Liver (tissue), 9 donors: ENCODE data around the gene STK39. TPM values are rescaled to one million over a fixed set of nuclear protein-coding genes. Genes with fewer than 3 reads are reported as not detected.

Experiments used
- DNase-seq: peaks from one replicate; pipeline ENCODE4 v3.0.0-alpha.2; 2017; ENCODE audit warnings: low spot score
- H3K27ac ChIP-seq, 2 donors: one replicate each; pipeline ENCODE4 v1.7.0; 2013; ENCODE audit warnings: inconsistent platforms in 2 of 2, low read length in 2 of 2, control low read depth in 1 of 2, low read depth in 1 of 2, mild to moderate bottlenecking in 1 of 2
- H3K27me3 ChIP-seq, 4 donors: one replicate each; pipeline versions ENCODE4 v1.6.1 to v1.7.0; 2013; ENCODE audit warnings: low read length in 3 of 4, inconsistent platforms in 1 of 4, mild to moderate bottlenecking in 1 of 4, moderate library complexity in 1 of 4; ENCODE audit not compliant: control insufficient read depth in 4 of 4, insufficient read depth in 4 of 4
- H3K36me3 ChIP-seq, 4 donors: one replicate each; pipeline versions ENCODE4 v1.6.1 to v1.7.0; 2013; ENCODE audit warnings: low read length in 3 of 4, mild to moderate bottlenecking in 3 of 4, low read depth in 1 of 4, moderate library complexity in 1 of 4; ENCODE audit not compliant: control insufficient read depth in 4 of 4, insufficient read depth in 3 of 4
- H3K4me1 ChIP-seq, 4 donors: one replicate each; pipeline versions ENCODE4 v1.6.1 to v1.7.0; 2013; ENCODE audit warnings: low read length in 3 of 4, mild to moderate bottlenecking in 3 of 4, moderate library complexity in 1 of 4; ENCODE audit not compliant: control insufficient read depth in 4 of 4, insufficient read depth in 4 of 4
- H3K4me3 ChIP-seq, 3 donors: one replicate each; pipeline versions ENCODE4 v1.6.1 to v1.7.0; 2013; ENCODE audit warnings: low read length in 3 of 3, control low read depth in 1 of 3, low read depth in 1 of 3, mild to moderate bottlenecking in 1 of 3
- H3K9ac ChIP-seq, 2 donors: one replicate each; pipeline ENCODE4 v1.7.0; 2013; ENCODE audit warnings: low read length in 2 of 2, mild to moderate bottlenecking in 2 of 2, moderate library complexity in 2 of 2, control low read depth in 1 of 2, low read depth in 1 of 2
- H3K9me3 ChIP-seq, 4 donors: one replicate each; pipeline versions ENCODE4 v1.6.1 to v1.7.0; 2013; ENCODE audit warnings: low read length in 3 of 4; ENCODE audit not compliant: control insufficient read depth in 4 of 4
- EGR1 ChIP-seq, 2 donors: IDR thresholded peaks; 2 replicates each; pipeline ENCODE4 v1.6.1; 2016 to 2018; ENCODE audit warnings: antibody characterized with exemption in 2 of 2, low read depth in 2 of 2
- FOXA1 ChIP-seq: IDR thresholded peaks from 2 replicates; pipeline ENCODE4 v1.6.1; 2016; ENCODE audit warnings: antibody characterized with exemption
- FOXA2 ChIP-seq: IDR thresholded peaks from 2 replicates; pipeline ENCODE4 v1.6.1; 2016; ENCODE audit warnings: antibody characterized with exemption
- JUND ChIP-seq, 2 donors: IDR thresholded peaks; 2 replicates each; pipeline ENCODE4 v1.6.1; 2016; ENCODE audit warnings: antibody characterized with exemption in 2 of 2
- NR2F2 ChIP-seq: IDR thresholded peaks from 2 replicates; pipeline ENCODE4 v1.6.1; 2016; ENCODE audit warnings: antibody characterized with exemption
- RAD21 ChIP-seq, 2 donors: IDR thresholded peaks; 2 replicates each; pipeline ENCODE4 v1.6.1; 2016; ENCODE audit warnings: antibody characterized with exemption in 2 of 2, mild to moderate bottlenecking in 2 of 2
- RXRA ChIP-seq, 2 donors: IDR thresholded peaks; 2 replicates each; pipeline ENCODE4 v1.6.1; 2017 to 2018; ENCODE audit warnings: antibody characterized with exemption in 2 of 2, mild to moderate bottlenecking in 1 of 2
- TAF1 ChIP-seq: conservative IDR thresholded peaks from 2 replicates; pipeline ENCODE4 v1.6.1; 2016; ENCODE audit warnings: antibody characterized with exemption, mild to moderate bottlenecking
- YY1 ChIP-seq: IDR thresholded peaks from 2 replicates; pipeline ENCODE4 v1.6.1; 2016; ENCODE audit warnings: antibody characterized with exemption, mild to moderate bottlenecking
- WGBS: extraction: QIAGEN DNeasy Blood & Tissue Kit; methylation state at CpG from one replicate; pipeline ENCODE4 v1.1.7; 2013; 5-methylcytosine and 5-hydroxymethylcytosine counted together
- polyA plus RNA-seq, 2 donors: library from polyadenylated mRNA; stranded (reverse) in 1 of 2; unstranded in 1 of 2; fragments of 200-250 nt in 1 of 2; fragments of >200 nt in 1 of 2; fragmentation: Nextera tagmentation in 1 of 2; extraction: Ambion mirVana in 1 of 2; gene quantifications; one replicate each; pipeline versions ENCODE4 v1.2.1 to v1.2.3, GENCODE V29; 2013 to 2015
- total RNA-seq, 2 donors: library from RNA; depleted of rRNA; stranded (reverse); fragments of >200 nt; gene quantifications; one replicate each; pipeline ENCODE4 v1.2.3, GENCODE V29; 2014
- TF ChIP-seq, protein P1 (sequence below): IDR thresholded peaks from 2 replicates; pipeline ENCODE4 v1.6.1; 2016; ENCODE audit warnings: antibody characterized with exemption
- TF ChIP-seq, protein P2 (sequence below): IDR thresholded peaks from 2 replicates; pipeline ENCODE4 v1.6.1; 2016; ENCODE audit warnings: antibody characterized with exemption
- TF ChIP-seq, protein P3 (sequence below): IDR thresholded peaks from 2 replicates; pipeline ENCODE4 v1.6.1; 2016; ENCODE audit warnings: antibody characterized with exemption
- TF ChIP-seq, protein P4 (sequence below): IDR thresholded peaks from 2 replicates; pipeline ENCODE4 v1.6.1; 2016; ENCODE audit warnings: antibody characterized with exemption, mild to moderate bottlenecking
- donor health status: healthy.
- donor health status: healthy.
- donor health status: healthy.
- donor health status: healthy.
- donor health status: healthy.

The STK39 gene
- total and polyA plus RNA-seq, 4 donors, result 0.29 to 1.8 (median 0.73) TPM

DNA sequence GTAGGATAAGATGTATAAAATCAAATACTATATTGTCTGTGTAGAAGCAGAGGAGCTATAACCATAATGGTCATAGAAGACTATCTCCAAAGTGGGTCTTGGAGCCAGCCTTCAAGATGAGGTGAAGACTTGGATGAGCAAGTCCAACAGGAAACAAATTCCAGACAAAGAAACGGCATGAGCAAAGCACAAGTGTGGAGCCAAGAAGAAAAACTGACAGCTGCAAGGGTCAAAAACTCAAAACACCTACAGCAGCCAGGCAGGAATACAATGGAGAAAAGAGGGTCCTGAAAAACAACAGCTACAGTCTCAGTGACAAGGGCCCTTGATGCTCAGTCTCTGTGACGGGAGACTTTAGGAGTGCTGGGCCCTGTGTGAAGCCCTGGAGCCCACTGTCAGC is 102.4 kb downstream of the STK39 start (continued):
- TF ChIP-seq, protein P1, sequence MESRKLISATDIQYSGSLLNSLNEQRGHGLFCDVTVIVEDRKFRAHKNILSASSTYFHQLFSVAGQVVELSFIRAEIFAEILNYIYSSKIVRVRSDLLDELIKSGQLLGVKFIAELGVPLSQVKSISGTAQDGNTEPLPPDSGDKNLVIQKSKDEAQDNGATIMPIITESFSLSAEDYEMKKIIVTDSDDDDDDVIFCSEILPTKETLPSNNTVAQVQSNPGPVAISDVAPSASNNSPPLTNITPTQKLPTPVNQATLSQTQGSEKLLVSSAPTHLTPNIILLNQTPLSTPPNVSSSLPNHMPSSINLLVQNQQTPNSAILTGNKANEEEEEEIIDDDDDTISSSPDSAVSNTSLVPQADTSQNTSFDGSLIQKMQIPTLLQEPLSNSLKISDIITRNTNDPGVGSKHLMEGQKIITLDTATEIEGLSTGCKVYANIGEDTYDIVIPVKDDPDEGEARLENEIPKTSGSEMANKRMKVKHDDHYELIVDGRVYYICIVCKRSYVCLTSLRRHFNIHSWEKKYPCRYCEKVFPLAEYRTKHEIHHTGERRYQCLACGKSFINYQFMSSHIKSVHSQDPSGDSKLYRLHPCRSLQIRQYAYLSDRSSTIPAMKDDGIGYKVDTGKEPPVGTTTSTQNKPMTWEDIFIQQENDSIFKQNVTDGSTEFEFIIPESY, result no peak
- TF ChIP-seq NR2F2, result no peak
- TF ChIP-seq JUND (IDR thresholded peaks at IDR 0.05), result no peak
- TF ChIP-seq, protein P2, sequence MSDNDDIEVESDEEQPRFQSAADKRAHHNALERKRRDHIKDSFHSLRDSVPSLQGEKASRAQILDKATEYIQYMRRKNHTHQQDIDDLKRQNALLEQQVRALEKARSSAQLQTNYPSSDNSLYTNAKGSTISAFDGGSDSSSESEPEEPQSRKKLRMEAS, result no peak
- no peak for TF ChIP-seq RAD21 (IDR thresholded peaks at IDR 0.05)
- no peak for TF ChIP-seq TAF1
- no peak for TF ChIP-seq FOXA1
- TF ChIP-seq EGR1 (IDR thresholded peaks at IDR 0.05; ENCODE audit: low read depth in 2 of 2), result no peak

DNA sequence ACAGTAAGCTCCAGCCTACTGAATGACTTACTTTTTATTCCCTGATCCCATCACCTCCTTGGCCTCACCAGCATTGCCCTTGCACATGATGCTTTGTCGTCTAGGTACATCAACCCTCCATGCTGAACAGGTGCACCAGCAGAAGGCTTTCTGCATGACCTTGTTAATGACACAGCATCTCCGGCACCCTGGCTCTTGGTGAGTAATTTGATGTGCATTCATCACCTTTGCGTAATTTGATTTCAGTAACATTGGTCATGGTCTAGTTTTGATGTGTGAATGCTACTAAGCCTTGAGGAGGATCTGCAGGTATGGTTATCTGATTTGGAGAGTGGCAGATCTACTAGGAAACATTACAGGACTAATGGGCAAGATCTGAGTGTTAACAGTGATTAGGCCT is 103.6 kb downstream of the STK39 start:
- Histone ChIP-seq H3K9me3 (no peaks in the 10 kb centered on the region), H3K27ac (no peak overlapping the region), H3K27me3 (no peaks in the 10 kb centered on the region), H3K4me1 (no peaks in the 10 kb centered on the region), H3K9ac (no peak overlapping the region), H3K36me3 (no peaks in the 10 kb centered on the region), H3K4me3 (no peak overlapping the region)
- TF ChIP-seq, protein P2, result no peak
- TF ChIP-seq, protein P3, sequence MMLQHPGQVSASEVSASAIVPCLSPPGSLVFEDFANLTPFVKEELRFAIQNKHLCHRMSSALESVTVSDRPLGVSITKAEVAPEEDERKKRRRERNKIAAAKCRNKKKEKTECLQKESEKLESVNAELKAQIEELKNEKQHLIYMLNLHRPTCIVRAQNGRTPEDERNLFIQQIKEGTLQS, result no peak
- TF ChIP-seq, protein P1, result no peak
- no peak for TF ChIP-seq YY1
- TF ChIP-seq FOXA2, result no peak
- TF ChIP-seq NR2F2, result no peak
- no peak for TF ChIP-seq RXRA (IDR thresholded peaks at IDR 0.05)
- TF ChIP-seq, protein P4, sequence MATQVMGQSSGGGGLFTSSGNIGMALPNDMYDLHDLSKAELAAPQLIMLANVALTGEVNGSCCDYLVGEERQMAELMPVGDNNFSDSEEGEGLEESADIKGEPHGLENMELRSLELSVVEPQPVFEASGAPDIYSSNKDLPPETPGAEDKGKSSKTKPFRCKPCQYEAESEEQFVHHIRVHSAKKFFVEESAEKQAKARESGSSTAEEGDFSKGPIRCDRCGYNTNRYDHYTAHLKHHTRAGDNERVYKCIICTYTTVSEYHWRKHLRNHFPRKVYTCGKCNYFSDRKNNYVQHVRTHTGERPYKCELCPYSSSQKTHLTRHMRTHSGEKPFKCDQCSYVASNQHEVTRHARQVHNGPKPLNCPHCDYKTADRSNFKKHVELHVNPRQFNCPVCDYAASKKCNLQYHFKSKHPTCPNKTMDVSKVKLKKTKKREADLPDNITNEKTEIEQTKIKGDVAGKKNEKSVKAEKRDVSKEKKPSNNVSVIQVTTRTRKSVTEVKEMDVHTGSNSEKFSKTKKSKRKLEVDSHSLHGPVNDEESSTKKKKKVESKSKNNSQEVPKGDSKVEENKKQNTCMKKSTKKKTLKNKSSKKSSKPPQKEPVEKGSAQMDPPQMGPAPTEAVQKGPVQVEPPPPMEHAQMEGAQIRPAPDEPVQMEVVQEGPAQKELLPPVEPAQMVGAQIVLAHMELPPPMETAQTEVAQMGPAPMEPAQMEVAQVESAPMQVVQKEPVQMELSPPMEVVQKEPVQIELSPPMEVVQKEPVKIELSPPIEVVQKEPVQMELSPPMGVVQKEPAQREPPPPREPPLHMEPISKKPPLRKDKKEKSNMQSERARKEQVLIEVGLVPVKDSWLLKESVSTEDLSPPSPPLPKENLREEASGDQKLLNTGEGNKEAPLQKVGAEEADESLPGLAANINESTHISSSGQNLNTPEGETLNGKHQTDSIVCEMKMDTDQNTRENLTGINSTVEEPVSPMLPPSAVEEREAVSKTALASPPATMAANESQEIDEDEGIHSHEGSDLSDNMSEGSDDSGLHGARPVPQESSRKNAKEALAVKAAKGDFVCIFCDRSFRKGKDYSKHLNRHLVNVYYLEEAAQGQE, result no peak
- TF ChIP-seq JUND (IDR thresholded peaks at IDR 0.05), result no peak
- no peak for TF ChIP-seq FOXA1
- 97% methylated on average over 3 of the region's 3 CpGs for WGBS
- no peak for DNase-seq
